ENCODE results near the gene SLC35B1.
A peak's percentile ranks its signal among the peaks of the same experiment; 100 is the strongest.
"Not testable (repeated sequence)": the region's sequence is repeated elsewhere in the genome, so short reads cannot be mapped to it uniquely, and the experiment has no call there.

Gene SLC35B1

DNA sequence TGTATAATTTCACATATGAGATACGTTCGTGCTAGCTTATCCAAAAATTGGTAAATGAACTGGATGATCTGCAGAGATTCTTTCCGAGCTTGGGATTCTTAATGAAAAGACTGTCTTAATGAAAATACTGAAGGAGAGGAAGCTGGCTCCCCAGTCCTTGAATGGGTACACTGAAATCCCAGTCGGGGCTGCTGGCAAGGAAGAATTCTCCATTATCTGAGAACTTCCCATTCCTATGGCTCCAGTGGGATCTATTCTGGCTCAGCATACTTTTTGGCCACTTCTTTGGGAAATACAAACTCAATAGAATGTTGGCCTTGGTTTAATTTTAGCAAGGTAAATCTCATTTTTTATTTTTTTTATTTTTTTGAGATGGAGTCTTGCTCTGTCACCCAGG is 23.7 kb upstream of the SLC35B1 start:
- DNase-seq = no peak

DNA sequence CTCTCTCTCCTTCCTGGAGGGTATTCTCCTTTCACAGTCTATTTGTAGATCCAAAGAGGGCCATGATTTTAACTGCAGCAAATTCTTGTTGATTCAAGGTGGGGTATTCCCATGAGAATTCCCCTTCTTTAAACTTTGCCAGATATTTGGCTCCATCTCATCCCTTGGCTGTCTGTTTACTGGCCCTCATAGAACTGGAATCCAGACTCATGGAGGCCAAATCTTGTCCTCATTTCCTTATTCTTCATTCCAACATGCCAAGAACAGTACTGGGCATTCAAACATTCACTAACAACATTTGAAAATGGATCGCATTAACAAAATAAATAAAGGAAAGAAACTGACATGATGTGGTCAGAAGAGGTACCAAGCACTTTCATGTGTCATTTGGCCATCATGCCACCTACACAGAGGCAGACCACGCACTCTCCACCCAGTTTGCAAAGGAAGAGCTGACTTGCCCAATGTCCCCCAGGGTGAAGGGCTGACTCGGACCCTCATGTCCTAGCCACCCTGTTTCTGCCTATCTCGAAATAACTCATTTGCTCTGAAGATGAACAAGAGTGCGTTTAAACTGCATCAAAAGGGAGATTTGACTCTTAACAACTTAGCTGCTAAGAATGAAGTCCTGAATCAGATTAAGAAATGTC is 23.1 kb upstream of the SLC35B1 start:
- DNase-seq = no peak

DNA sequence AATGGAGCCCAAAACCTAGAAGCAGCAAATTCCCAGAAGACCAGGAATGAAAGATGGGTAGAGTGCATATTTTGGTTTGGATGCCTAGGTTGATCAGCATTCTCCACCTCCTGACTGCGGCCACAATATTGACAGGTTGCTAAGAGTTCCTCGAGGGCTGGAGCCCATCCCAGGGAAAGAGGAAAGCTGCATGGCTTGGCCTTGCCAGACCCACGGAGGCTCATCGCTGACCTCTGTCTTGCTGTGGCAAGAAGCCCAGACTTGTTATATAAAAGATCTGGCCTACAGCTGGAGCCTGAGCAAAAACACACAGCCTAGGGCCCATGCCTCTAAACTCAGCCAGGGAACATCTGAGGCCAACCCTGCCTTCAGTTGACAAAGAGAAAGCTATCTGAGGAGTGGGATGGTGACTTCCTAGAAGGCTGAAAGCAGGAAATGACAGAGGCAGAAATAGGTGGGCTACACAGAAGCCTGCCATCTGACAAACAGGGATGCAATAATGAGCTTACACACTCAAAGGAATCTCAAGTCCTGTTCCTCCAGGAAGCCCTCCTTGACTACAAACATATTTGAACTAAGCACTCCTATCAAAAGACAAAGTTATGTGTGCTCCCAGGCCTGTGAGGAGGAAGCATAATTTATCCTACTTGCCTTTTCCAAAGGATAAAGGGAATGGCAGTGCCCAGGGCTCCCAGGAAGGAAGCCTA is 22.5 kb upstream of the SLC35B1 start:
- DNase-seq = no peak

DNA sequence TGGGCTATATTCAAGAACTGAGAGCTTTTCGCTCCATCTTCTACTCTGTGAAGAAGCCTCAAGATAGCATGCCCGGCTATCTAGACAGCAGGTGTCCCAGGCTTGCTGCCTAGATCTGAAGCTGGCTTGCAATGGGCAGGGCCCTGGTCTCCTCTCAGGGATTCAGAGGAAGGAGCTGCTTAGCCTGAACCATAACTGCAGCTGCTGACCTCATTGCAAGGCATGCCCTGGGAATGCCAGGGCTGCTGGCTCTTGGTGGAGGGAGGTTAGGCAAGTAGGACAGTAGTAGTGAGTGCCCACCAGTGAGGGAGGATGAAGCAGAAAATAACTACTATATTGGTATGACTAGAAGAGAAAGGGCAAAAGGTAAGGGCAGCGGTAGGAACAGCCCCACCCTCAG is 21.3 kb upstream of the SLC35B1 start:
- DNase-seq = no peak

DNA sequence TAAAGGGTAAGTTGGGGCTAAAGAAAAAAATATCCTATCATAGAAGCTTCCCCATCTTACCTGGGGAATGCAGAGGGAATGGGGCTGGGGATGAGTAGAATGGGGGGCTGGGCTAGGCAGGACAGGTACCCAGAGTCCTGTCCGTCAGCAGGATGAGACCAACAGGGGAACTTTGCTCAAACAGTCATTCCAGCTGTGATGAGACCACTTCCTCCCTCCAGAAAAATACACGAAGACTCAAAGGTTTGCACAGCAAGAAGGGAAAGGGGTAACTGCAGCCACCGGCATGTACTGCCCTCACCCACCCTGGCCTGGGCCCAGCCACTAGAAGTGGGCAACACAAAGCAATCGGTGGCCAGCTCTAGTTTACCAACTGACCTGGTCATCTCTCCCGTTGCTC is 20.7 kb upstream of the SLC35B1 start:
- DNase-seq = no peak

DNA sequence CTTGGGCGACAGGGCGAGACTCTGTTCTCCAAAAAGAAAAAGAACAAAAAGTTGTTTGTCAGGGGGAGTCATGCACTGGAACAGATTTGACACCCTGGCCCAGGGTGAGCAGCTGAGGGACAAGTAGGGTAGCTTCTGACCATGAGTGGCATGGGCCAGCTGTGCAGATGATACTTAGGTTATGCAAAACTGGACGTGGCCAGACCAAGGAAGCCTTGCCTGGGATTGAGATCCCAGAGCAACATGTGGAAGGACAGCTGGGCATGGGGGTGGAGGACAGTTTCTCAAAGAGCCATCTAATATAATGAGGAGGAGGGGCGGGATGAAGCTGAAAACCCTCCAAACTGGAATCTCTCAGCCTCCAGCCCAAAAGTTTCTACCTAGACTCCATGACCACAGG is 19.6 kb upstream of the SLC35B1 start:
- no peak for DNase-seq

DNA sequence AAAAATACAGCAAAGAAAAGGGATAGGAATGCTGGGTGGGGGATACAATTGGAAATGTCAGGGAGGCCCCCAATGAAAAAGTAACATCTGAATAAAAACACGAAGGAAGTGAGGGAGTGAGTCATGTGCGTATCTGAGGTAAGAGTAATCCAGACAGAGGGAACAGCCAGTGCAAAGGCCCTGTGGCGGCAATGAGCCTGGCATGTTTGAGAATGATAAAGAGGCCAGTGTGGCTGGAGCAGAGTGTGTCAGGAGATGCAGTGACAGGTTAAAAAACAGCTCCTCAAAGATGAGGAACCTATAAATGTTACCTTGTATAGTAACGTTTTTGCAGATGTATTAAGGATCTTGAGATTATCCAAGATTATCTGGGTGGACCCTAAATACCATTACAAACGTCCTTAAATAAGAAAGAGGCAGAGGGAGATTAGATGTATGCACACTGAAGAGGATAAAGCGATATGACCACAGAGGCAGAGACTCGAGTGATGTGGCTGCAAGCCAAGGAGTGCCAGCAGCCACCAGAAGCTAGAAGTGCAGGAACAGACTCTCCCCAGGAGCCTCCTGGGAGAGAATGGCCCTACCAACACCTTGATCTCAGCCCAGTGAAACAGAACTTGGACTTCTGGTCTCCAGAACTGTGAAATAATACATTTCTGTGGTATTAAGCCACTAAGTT is 17.8 kb upstream of the SLC35B1 start:
- no peak for DNase-seq

DNA sequence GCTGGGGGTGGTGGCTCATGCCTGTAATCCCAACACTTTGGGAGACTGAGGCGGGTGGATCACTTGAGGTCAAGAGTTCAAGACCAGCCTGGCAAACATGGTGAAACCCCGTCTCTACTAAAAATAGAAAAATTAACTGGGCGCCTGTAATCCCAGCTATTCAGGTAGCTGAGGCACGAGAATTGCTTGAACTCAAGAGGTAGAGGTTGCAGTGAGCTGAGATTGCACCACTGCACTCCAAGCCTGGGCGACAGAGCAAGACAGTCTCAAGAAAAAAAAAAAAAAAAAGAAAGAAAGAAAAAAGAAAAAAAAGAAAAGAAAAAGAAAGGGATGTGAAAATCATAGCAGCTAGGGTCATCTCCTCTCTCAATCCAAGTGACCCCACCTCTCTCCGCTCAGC is 16.8 kb upstream of the SLC35B1 start:
- DNase-seq = not testable (repeated sequence)

DNA sequence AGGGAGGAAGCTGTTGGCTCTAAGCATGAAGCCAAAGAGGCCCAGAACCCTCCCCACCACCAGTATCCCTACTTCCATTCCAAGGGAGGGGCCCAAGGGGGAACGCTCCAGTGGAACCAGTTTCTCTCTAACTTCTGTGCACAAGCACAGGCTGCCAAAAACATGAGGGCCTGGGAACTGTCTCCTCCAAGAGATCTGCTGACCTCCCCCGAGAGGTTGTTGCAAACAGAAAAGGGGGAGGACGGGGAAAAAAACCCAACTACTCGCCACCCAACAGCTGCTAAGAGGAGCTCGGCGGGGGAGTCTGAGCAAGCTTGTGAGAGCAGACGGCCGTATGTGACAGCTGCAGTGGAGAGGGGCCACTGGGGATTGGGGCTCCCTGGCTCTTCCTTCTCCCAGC is 15.7 kb upstream of the SLC35B1 start:
- no peak for DNase-seq

DNA sequence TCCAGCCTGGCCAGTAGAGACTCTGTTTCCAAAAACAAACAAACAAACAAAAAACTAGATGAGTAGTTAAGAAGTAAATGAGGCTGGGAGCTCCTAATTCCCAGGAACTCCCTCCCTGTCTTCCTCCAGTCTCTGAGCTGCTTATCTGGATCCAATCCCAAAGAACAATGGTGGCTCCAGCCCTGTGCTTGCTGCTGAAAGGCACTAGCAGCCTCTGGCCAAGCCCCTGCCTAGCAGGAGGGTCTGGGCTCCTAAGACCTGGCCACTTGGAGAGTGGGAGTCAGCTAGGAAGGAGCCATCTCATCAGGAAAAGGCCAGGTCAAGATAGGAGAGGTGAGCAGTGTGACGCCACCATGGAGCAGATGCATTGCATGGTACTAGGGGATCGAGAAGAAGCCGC is 14.3 kb upstream of the SLC35B1 start:
- no peak for DNase-seq

DNA sequence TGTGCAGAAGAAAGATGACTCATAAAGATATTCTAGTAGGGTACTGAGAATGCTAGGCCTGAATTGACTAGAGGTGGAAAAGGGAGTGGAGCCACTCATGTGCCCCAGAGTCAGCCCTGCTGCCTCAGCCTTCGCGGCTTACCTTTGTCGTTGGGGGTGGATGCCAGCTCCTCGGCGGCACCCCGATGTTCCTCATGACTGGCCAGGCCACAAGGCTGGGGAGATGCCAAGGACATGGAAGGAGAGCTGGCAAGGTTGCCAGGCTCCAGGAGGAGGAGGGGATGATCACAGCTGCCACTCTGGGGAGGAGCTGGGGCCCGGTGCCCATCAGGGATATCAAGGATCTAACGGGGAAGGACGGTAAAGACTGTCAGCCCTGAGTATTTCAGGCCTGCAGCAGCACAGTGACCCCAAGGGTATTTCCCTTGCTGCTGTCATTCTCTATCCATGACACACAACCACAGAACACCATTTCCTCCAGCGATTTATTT is 9.7 kb upstream of the SLC35B1 start:
- no peak for DNase-seq

DNA sequence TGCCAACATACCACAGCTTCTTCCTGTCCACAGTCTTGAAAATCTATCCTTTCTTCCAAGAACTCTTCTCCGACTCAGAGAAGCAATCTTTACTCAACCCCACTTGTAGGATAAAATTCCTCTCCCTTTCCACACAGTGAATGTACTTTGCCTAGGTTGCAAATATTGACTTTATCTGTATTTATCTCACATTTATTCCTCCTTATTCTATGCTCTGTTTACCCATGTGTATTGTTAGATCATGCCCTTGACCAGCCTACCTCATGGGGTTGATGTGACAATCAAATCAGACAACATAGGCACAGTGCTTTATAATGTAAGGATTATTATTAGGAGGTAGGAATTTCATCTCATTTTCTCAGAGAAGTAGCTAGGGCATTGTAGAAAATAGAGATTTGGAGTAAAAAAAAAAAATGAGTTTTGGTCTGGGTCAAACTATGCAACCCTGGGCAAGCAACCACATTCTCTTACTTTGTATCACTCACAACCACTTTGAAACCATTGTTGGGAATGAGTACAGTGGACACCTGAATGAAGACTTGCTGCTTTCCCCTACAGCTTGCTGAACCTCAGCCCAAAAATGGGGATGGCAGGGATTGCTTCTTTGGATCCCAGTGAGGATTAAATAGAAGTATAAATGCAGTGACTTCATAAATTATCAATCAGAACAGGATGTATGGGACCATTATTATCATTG is 9.1 kb upstream of the SLC35B1 start:
- DNase-seq = no peak

DNA sequence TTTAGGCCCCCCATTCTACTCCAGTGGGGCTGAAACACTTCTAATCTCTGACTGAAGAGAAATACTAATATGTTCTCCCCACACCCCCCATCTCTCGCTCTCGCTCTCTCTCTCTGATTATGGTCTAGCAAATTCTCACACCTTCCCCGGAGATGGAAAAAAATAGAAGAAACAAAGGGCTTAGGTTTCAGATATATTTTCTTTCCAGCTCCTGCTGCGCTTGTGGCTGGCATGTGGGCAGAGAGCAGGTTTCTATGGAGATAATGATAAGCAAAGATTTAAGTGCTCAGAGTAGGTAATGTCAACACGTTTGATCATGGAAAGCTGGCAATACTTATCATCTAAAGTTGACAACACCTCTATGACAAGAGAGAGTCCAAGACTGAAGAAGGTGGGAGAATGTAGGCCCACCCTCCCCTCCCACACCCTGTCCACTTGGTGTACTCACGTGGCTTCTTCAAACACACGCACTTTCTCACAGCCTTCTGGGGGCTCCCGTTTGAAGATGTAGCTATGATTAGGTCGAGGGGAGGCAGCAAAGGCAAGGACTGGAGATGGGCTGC is 8.0 kb upstream of the SLC35B1 start:
- no peak for DNase-seq

DNA sequence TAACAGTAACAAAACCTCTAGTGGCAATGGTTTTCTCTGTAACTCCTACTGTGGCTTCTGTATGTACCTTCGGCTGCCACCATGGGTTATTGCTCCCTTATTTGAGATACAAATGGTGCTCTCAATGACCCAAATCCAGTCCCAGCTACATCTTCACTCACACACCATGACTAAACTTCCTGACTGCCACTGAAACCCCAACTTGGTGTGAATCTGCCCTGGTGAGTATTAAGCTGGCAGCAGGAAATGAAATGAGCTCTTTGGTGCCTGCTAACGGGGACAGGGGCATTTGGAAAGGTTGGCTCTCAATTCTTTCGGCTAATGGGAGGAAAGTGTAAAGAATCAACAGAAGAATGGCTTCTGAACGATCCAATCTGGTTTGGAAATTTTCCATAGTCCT is 7.5 kb upstream of the SLC35B1 start:
- DNase-seq = no peak

DNA sequence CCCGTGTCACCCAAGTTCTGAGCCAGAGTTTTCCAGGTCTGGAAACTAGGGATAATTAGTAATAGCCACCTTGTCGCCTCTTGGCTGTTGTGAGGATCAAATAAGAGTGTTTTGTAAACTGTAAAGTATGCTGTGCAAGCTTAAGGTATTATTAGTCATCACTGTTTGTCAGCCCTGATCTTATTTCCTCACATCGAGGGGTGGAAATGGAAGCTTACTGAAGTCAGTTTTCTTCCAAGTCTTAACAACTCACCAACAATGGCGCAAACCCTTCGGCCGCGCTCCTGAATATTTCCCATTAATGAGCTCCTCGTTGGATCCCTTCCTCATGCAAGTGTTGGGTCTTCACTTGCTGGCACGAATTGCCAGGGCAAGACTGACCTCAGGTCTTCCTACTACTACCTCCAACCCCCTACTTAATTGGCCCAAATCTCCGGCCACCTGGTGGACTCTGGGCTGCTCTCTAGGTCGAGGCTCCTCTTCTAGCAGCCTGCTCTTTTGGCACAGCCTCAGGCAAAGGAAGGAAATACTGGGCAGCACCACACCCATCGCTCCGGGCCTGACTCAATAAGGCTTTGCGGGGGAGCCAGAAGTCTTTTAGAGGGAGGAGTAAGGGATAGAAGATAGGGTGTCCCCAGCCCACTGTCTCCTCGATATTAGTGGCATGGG is 885 bp upstream of the SLC35B1 start:
- no peak for DNase-seq

DNA sequence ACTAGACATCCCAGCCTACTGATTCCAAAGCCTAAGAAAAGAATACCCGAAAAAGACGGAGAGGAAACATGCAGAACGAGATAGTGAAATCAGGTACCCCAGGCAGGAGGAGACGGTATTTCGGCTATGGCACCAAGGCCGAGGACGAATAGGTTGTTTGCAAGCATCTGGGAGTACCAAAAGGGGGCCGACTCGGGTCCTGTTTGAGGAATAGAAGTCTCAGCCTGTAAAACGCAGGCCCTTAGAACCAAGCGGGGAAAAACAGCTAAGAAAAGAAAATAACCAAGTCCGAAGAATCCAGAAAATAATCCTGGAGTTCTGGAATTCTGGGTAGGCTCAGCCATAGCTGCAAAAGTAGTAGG is 537 bp downstream of the SLC35B1 start:
- DNase-seq = no peak

DNA sequence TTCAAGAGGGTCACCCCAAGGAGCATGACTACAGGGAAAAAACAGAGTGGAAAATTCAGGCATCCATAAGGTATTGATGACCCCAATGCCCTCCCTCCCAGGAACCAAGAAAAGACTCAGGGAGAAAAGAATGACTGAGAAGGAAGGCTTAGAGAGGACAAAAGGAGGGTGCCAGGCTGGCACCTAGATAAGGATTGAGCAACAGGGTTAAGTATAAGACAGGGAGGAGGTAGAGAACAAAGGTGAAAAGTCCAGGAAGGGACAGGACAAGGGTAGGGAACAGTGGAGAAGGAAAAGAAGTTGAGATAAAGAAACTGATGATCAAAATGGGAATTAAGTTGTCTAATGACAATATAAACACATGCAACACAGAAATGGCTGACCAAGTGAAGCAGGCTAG is 2.5 kb downstream of the SLC35B1 start:
- DNase-seq = no peak

DNA sequence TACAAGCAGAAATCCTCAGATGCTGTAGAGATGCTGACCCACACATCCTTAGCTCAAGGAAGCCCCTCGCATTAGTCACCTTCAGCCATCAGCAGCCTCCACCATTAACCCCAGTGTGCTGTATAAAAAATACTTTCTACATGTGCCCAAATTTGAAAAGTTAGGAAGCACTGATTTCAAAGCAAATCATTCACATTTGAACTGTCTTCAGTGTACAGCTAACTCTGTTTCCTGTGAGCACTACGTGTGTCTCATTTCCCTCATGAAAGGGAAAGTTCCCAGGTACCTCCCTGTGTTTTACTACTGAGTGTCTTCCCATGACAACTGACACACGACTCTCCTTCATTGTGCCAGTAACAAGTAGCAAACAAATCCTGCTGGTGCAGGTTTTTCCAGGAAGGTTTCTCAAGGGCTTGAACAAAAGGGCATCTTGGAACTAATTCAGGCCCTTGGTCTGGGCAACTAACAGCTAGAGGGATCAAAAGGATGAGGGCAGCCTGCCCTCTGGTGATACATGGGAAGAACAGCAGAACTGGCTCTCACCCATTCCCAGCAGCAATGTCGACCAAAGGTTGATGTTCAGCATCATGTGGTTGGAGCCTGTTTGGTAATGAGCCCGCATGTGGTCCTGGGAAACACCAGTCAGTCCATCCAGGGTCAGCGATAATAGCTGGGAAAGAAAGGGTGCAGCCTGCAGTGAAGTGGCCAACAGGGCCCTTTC is 4.0 kb downstream of the SLC35B1 start:
- DNase-seq = peak; percentile 72

DNA sequence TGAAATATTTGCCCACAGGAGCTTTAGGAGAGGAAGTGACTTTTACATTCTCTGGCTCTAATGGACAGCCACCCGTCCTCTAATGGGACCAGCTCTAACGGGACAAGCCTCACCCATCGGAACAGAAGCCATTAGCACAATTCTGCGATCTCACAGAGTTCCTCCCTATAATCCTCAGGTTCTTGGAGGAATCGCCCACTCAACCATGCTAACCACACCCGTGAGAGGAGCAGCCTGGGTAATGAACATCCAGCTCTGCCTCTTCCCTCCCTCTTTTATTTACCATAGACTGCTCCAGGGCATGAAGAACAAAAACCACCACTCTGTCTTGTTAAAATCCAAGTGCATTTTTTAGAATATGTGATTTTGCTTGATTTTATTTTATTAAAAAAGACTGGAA is 6.8 kb downstream of the SLC35B1 start:
- no peak for DNase-seq

DNA sequence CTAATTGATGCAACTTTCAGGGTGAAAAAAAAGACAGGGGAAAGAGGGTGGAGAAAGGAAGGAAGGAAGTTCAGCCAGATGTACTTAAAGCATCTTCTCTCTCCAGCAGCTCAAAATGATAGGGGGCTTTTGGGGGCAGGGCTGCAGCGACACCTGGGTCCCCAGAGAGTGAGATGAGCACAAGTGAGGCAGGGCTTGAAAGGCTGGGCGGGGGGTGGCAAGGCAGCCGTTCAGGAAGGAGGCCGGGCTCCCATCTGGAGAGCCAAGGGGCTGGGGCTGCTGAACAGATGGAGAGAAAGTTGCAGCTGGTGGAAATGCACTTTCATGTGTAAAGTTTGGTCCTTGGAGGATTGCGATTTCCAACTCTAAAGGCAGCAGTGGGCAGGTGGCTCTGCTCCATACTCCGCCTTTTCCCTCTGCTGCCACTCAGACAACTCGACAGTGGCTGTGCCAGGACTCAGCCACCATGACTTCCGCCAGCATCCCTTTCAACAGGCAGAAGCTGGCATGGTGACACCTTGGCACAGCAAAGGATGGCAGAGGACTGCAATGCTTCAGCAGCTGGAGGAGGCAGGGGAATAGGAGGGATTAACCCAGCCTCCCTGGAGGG is 7.7 kb downstream of the SLC35B1 start:
- no peak for DNase-seq

DNA sequence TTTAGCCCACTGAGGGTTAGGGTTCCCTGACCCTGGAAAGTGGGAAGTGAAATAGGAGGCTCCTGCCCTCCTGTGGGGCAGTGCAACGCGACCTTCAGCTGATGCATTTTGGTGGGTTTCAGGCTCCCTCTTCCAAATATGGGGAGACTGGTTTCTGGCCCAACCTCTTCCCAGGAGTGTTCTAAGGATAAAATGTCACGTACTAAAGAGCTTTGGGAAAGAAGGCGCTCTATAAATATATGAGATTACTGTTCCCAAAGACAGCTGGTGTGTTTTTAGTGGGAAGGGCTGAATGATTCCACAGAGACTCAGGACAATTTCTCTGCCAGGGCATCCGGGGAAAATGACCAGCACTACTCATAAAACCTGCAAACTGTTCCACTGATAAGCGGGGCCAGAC is 9.8 kb downstream of the SLC35B1 start:
- no peak for DNase-seq

All from NCI-H2029 (cell line).